ENCODE data around the gene SEC16B. TPM values are rescaled to one million over a fixed set of nuclear protein-coding genes. Genes with fewer than 3 reads are reported as not detected.

SEC16B gene
- total RNA-seq, 2 experiments from 2014 or later = not detected

GRCh38 chr1:177964336-177964735 is 5.5 kb downstream of the SEC16B start:
- intact Hi-C loops (cut with DNase I, micrococcal nuclease) = no loop called here
- no peaks in the 10 kb centered on the region for H3K36me3 ChIP-seq (ENCODE audit: insufficient read depth, low read length)
- no peak overlapping the region for H3K27ac ChIP-seq (ENCODE audit: low read depth in 1 of 2, low read length in 2 of 2)
- Mint-ChIP-seq H3K9me3 (no peaks in the 10 kb centered on the region), H3K27me3 (no peaks in the 10 kb centered on the region), H3K27ac (no peak overlapping the region), H3K4me3 (no peak overlapping the region), H3K4me1 (ENCODE audit: low read depth) (no peaks in the 10 kb centered on the region), H3K36me3 (ENCODE audit: low read depth) (no peaks in the 10 kb centered on the region)
- H3K4me3 ChIP-seq (ENCODE audit: low read length) = no peak overlapping the region
- TF ChIP-seq CTCF (IDR thresholded peaks at IDR 0.05) = no peak
- H3K4me1 ChIP-seq (ENCODE audit: insufficient read depth, low read length) = no peaks in the 10 kb centered on the region
- peaks cover 0 to 12% of the 10 kb centered on the region in 2 experiments for H3K9me3 ChIP-seq (ENCODE audit: control insufficient read depth in 1 of 2, insufficient read depth in 1 of 2, low read length in 2 of 2)
- DNase-seq = no peak
- H3K27me3 ChIP-seq (ENCODE audit: control insufficient read depth in 1 of 2, insufficient read depth in 2 of 2, low read length in 2 of 2) = no peaks in the 10 kb centered on the region
- ChIA-PET CTCF (no interaction called here), POLR2A (no interaction called here)
- no peak for ATAC-seq (ENCODE audit: poor library complexity)

GRCh38 chr1:177960939-177961622 is 8.8 kb downstream of the SEC16B start:
- CTCF ChIA-PET = no interaction called here
- Histone ChIP-seq H3K36me3 (ENCODE audit: insufficient read depth, low read length) (no peaks in the 10 kb centered on the region), H3K27me3 (ENCODE audit: control insufficient read depth in 1 of 2, insufficient read depth in 2 of 2, low read length in 2 of 2) (no peaks in the 10 kb centered on the region), H3K9me3 (ENCODE audit: control insufficient read depth in 1 of 2, insufficient read depth in 1 of 2, low read length in 2 of 2) (peaks cover 0 to 10% of the 10 kb centered on the region in 2 experiments), H3K4me1 (ENCODE audit: insufficient read depth, low read length) (no peaks in the 10 kb centered on the region), H3K27ac (ENCODE audit: low read depth in 1 of 2, low read length in 2 of 2) (no peak overlapping the region), H3K4me3 (ENCODE audit: low read length) (no peak overlapping the region)
- no peaks in the 10 kb centered on the region for H3K27me3 Mint-ChIP-seq
- DNase-seq (no peak), ATAC-seq (ENCODE audit: poor library complexity) (no peak)
- no peaks in the 10 kb centered on the region for H3K36me3 Mint-ChIP-seq (ENCODE audit: low read depth)
- H3K4me3 Mint-ChIP-seq = no peak overlapping the region
- POLR2A ChIA-PET = no interaction called here
- intact Hi-C loops (cut with DNase I, micrococcal nuclease) = no loop called here
- TF ChIP-seq CTCF (IDR thresholded peaks at IDR 0.05) = no peak
- H3K9me3 Mint-ChIP-seq = no peaks in the 10 kb centered on the region
- H3K27ac Mint-ChIP-seq = no peak overlapping the region
- no peaks in the 10 kb centered on the region for H3K4me1 Mint-ChIP-seq (ENCODE audit: low read depth)

GRCh38 chr1:177959811-177960515 is 9.9 kb downstream of the SEC16B start:
- H3K9me3 Mint-ChIP-seq = no peaks in the 10 kb centered on the region
- H3K36me3 Mint-ChIP-seq (ENCODE audit: low read depth) = no peaks in the 10 kb centered on the region
- H3K27me3 ChIP-seq (ENCODE audit: control insufficient read depth in 1 of 2, insufficient read depth in 2 of 2, low read length in 2 of 2) = no peaks in the 10 kb centered on the region
- no peaks in the 10 kb centered on the region for H3K36me3 ChIP-seq (ENCODE audit: insufficient read depth, low read length)
- no peak overlapping the region for H3K4me3 ChIP-seq (ENCODE audit: low read length)
- H3K27ac ChIP-seq (ENCODE audit: low read depth in 1 of 2, low read length in 2 of 2) = no peak overlapping the region
- H3K4me1 ChIP-seq (ENCODE audit: insufficient read depth, low read length) = no peaks in the 10 kb centered on the region
- TF ChIP-seq CTCF (IDR thresholded peaks at IDR 0.05) = no peak
- ATAC-seq (ENCODE audit: poor library complexity) = no peak
- no peaks in the 10 kb centered on the region for H3K27me3 Mint-ChIP-seq
- H3K4me1 Mint-ChIP-seq (ENCODE audit: low read depth) = no peaks in the 10 kb centered on the region
- POLR2A ChIA-PET = no interaction called here
- no peak overlapping the region for H3K27ac Mint-ChIP-seq
- CTCF ChIA-PET = no interaction called here
- DNase-seq = no peak
- intact Hi-C loops (cut with DNase I, micrococcal nuclease) = no loop called here
- H3K9me3 ChIP-seq (ENCODE audit: control insufficient read depth in 1 of 2, insufficient read depth in 1 of 2, low read length in 2 of 2) = peaks cover 0 to 10% of the 10 kb centered on the region in 2 experiments
- H3K4me3 Mint-ChIP-seq = no peak overlapping the region
